H1 (cell line): ENCODE measurements around the gene LTBP4. TPM values are rescaled to one million over a fixed set of nuclear protein-coding genes. Genes with fewer than 3 reads are reported as not detected.

Experiments
- CTCF ChIA-PET: fragments of 300-600 bp; sonication (Branson Sonifier 250); formaldehyde crosslinking; loops from one replicate; lab custom pipeline; 2021; ENCODE audit not compliant: partially characterized antibody; lab: Charles Lee
- POLR2A ChIA-PET: fragments of 300-600 bp; sonication (Branson Sonifier 250); formaldehyde crosslinking; loops from one replicate; lab custom pipeline; 2021; ENCODE audit warnings: inconsistent platforms; ENCODE audit not compliant: partially characterized antibody; lab: Charles Lee
- DNase-seq, 2 experiments: peaks; one replicate each; pipeline versions ENCODE4 v3.0.0 to v3.0.0-alpha.2; 2010 to 2022; ENCODE audit warnings: low spot score in 2 of 2, low read depth in 1 of 2, mixed read lengths in 1 of 2
- FAIRE-seq: peaks from 2 replicates; lab custom pipeline; 2011; peaks lifted over from hg19 to GRCh38; lab: Jason Lieb, UNC
- H2AFZ ChIP-seq: 2 replicates; pipeline ENCODE4 v1.8.1; 2012; ENCODE audit warnings: low read length, inconsistent platforms
- H2AK5ac ChIP-seq: 2 replicates; pipeline ENCODE4 v1.6.1; 2013; ENCODE audit warnings: low read depth, low read length
- H2BK120ac ChIP-seq: replicated peaks from 2 replicates; pipeline ENCODE3; 2013; ENCODE audit warnings: low read depth, low read length, inconsistent platforms
- H2BK12ac ChIP-seq: 2 replicates; pipeline ENCODE4 v1.6.1; 2013; ENCODE audit warnings: low read depth, low read length
- H2BK15ac ChIP-seq: 2 replicates; pipeline ENCODE4 v1.6.1; 2013; ENCODE audit warnings: low read length
- H2BK20ac ChIP-seq: 2 replicates; pipeline ENCODE4 v1.6.1; 2013; ENCODE audit warnings: low read length
- H2BK5ac ChIP-seq: 2 replicates; pipeline ENCODE4 v1.6.1; 2013; ENCODE audit warnings: low read depth, low read length
- H3K14ac ChIP-seq: 2 replicates; pipeline ENCODE4 v1.6.1; 2013; ENCODE audit warnings: inconsistent platforms; ENCODE audit not compliant: insufficient read length
- H3K18ac ChIP-seq: 2 replicates; pipeline ENCODE4 v1.6.1; 2013; ENCODE audit warnings: low read length; ENCODE audit errors: extremely low read depth
- H3K23ac ChIP-seq: 2 replicates; pipeline ENCODE4 v1.6.1; 2013; ENCODE audit warnings: inconsistent platforms; ENCODE audit not compliant: insufficient read length
- H3K23me2 ChIP-seq: 2 replicates; pipeline ENCODE4 v1.6.1; 2013; ENCODE audit warnings: low read depth, low read length
- H3K27ac ChIP-seq: 2 replicates; pipeline ENCODE4 v1.6.1; 2011; ENCODE audit warnings: low read depth, low read length, inconsistent platforms
- H3K27me3 ChIP-seq, 4 experiments: replicated peaks in 1 of 4; 1 replicate in 1 of 4; 2 replicates in 3 of 4; pipeline versions ENCODE4 v1.6.1 to v1.8.1; 2011 to 2013; ENCODE audit warnings: low read length in 3 of 4, mild to moderate bottlenecking in 3 of 4, inconsistent platforms in 2 of 4, mixed read lengths in 2 of 4, moderate library complexity in 1 of 4; ENCODE audit not compliant: control insufficient read depth in 3 of 4, insufficient read depth in 3 of 4; ENCODE audit errors: extremely low read depth in 1 of 4
- H3K36me3 ChIP-seq, 4 experiments: 2 replicates each; pipeline versions ENCODE4 v1.6.1 to v1.8.1; 2011 to 2013; ENCODE audit warnings: mild to moderate bottlenecking in 4 of 4, low read length in 3 of 4, moderate library complexity in 2 of 4, control low read depth in 1 of 4, inconsistent platforms in 1 of 4; ENCODE audit not compliant: insufficient read depth in 4 of 4, control insufficient read depth in 2 of 4
- H3K4ac ChIP-seq: replicated peaks from 2 replicates; pipeline ENCODE3; 2013; ENCODE audit warnings: low read length, low read depth, mixed read lengths, inconsistent platforms; ENCODE audit not compliant: insufficient read length
- H3K4me1 ChIP-seq, 4 experiments: replicated peaks in 1 of 4; 1 replicate in 1 of 4; 2 replicates in 3 of 4; pipeline versions ENCODE4 v1.6.1 to v1.8.1; 2011 to 2013; ENCODE audit warnings: low read length in 3 of 4, inconsistent platforms in 2 of 4, mixed read lengths in 1 of 4; ENCODE audit not compliant: insufficient read depth in 4 of 4, control insufficient read depth in 3 of 4
- H3K4me2 ChIP-seq, 2 experiments: 2 replicates each; pipeline versions ENCODE4 v1.6.1 to v1.8.1; 2011 to 2013; ENCODE audit warnings: low read depth in 2 of 2, low read length in 2 of 2, control low read depth in 1 of 2, inconsistent platforms in 1 of 2, mild to moderate bottlenecking in 1 of 2; ENCODE audit not compliant: insufficient read depth in 1 of 2
- H3K4me3 ChIP-seq, 4 experiments: fragments of 200-600, 300-600 bp in 1 of 4; sonication (generic), shearing (Covaris generic), sonication (Bioruptor Twin) in 1 of 4; 2 replicates each; pipeline versions ENCODE4 v1.5.1 to v1.8.1; 2011 to 2016; ENCODE audit warnings: low read length in 4 of 4, low read depth in 3 of 4, control low read depth in 2 of 4, inconsistent platforms in 2 of 4, mild to moderate bottlenecking in 2 of 4, mixed read lengths in 1 of 4, moderate library complexity in 1 of 4; ENCODE audit not compliant: insufficient read depth in 2 of 4; ENCODE audit errors: extremely low read depth in 1 of 4
- H3K56ac ChIP-seq: replicated peaks from 2 replicates; pipeline ENCODE3; 2013; ENCODE audit warnings: low read depth, mild to moderate bottlenecking, mixed read lengths, low read length, inconsistent platforms; ENCODE audit not compliant: insufficient read length
- H3K79me1 ChIP-seq: 2 replicates; pipeline ENCODE4 v1.6.1; 2013; ENCODE audit warnings: low read depth, low read length, control low read depth
- H3K79me2 ChIP-seq, 2 experiments: 2 replicates each; pipeline versions ENCODE4 v1.6.1 to v1.8.1; 2012 to 2013; ENCODE audit warnings: low read length in 2 of 2, mild to moderate bottlenecking in 2 of 2, inconsistent platforms in 1 of 2; ENCODE audit not compliant: insufficient read depth in 2 of 2, control insufficient read depth in 1 of 2
- H3K9ac ChIP-seq, 4 experiments: replicated peaks in 1 of 4; 1 replicate in 1 of 4; 2 replicates in 3 of 4; pipeline versions ENCODE4 v1.6.1 to v1.8.1; 2011 to 2013; ENCODE audit warnings: low read depth in 3 of 4, low read length in 3 of 4, control low read depth in 2 of 4, mild to moderate bottlenecking in 2 of 4, moderate library complexity in 2 of 4, inconsistent platforms in 1 of 4; ENCODE audit errors: extremely low read depth in 1 of 4
- H3K9me3 ChIP-seq, 2 experiments: 2 replicates each; pipeline versions ENCODE4 v1.6.1 to v1.8.1; 2012 to 2013; ENCODE audit warnings: mild to moderate bottlenecking in 2 of 2, moderate library complexity in 2 of 2, control low read depth in 1 of 2, inconsistent platforms in 1 of 2, low read depth in 1 of 2, low read length in 1 of 2, mixed read lengths in 1 of 2; ENCODE audit not compliant: insufficient read depth in 2 of 2
- H4K20me1 ChIP-seq, 2 experiments: replicated peaks in 1 of 2; 2 replicates each; pipeline versions ENCODE3 to v1.8.1; 2011 to 2013; ENCODE audit warnings: inconsistent platforms in 2 of 2, low read length in 2 of 2, mild to moderate bottlenecking in 1 of 2; ENCODE audit not compliant: insufficient read depth in 2 of 2, control insufficient read depth in 1 of 2
- H4K5ac ChIP-seq: 2 replicates; pipeline ENCODE4 v1.6.1; 2013; ENCODE audit warnings: low read length, low read depth, mixed read lengths, inconsistent platforms; ENCODE audit not compliant: insufficient read length
- H4K8ac ChIP-seq: 2 replicates; pipeline ENCODE4 v1.8.0; 2013; ENCODE audit warnings: mild to moderate bottlenecking, moderate library complexity, low read length, inconsistent platforms; ENCODE audit not compliant: insufficient read depth; ENCODE audit errors: extremely low read depth
- H4K91ac ChIP-seq: replicated peaks from 2 replicates; pipeline ENCODE3; 2013; ENCODE audit warnings: low read length, mixed read lengths, inconsistent platforms; ENCODE audit not compliant: insufficient read length
- BRCA1 ChIP-seq: IDR thresholded peaks from 2 replicates; pipeline ENCODE4 v1.6.1; 2012; ENCODE audit warnings: low read depth, low read length, improper control_type of control experiment
- GTF2F1 ChIP-seq: IDR thresholded peaks from 2 replicates; pipeline ENCODE4 v1.6.1; 2012; ENCODE audit warnings: low read depth, low read length, improper control_type of control experiment, borderline replicate concordance
- JUN ChIP-seq: IDR thresholded peaks from 2 replicates; pipeline ENCODE4 v1.6.1; 2011; ENCODE audit warnings: low read depth, mild to moderate bottlenecking, improper control_type of control experiment, low read length
- JUND ChIP-seq: IDR thresholded peaks from 2 replicates; pipeline ENCODE4 v1.6.1; 2011; ENCODE audit warnings: mild to moderate bottlenecking, improper control_type of control experiment, low read length
- KDM1A ChIP-seq: fragments of 200-600, 300-600 bp; sonication (generic); IDR thresholded peaks from 2 replicates; pipeline ENCODE4 v1.7.1; 2016; ENCODE audit warnings: mild to moderate bottlenecking, low read length, borderline replicate concordance
- KDM5A ChIP-seq: fragments of 200-600 bp; IDR thresholded peaks from 2 replicates; pipeline ENCODE4 v1.7.1; 2012; ENCODE audit warnings: mild to moderate bottlenecking, low read length, inconsistent platforms, mixed read lengths
- MAFK ChIP-seq: IDR thresholded peaks from 2 replicates; pipeline ENCODE4 v1.6.1; 2012; ENCODE audit warnings: low read depth, mild to moderate bottlenecking, improper control_type of control experiment, low read length
- MAX ChIP-seq: IDR thresholded peaks from 2 replicates; pipeline ENCODE4 v1.6.1; 2012; ENCODE audit warnings: inconsistent platforms
- NRF1 ChIP-seq: IDR thresholded peaks from 2 replicates; pipeline ENCODE4 v1.6.1; 2011; ENCODE audit warnings: mild to moderate bottlenecking, low read depth, low read length, improper control_type of control experiment
- RFX5 ChIP-seq: IDR thresholded peaks from 2 replicates; pipeline ENCODE4 v1.6.1; 2011; ENCODE audit warnings: low read depth, low read length, improper control_type of control experiment, borderline replicate concordance
- SAP30 ChIP-seq: fragments of 300-600 bp; sonication (generic); IDR thresholded peaks from 2 replicates; pipeline ENCODE4 v1.7.1; 2012; ENCODE audit warnings: low read length, moderate library complexity, mild to moderate bottlenecking, inconsistent platforms; ENCODE audit not compliant: insufficient read depth, insufficient replicate concordance
- SUZ12 ChIP-seq: fragments of 200-600 bp; sonication (generic); IDR thresholded peaks from 2 replicates; pipeline ENCODE4 v1.6.1; 2012; ENCODE audit warnings: mild to moderate bottlenecking, inconsistent platforms, low read length, moderate library complexity, mixed read lengths
- USF2 ChIP-seq: IDR thresholded peaks from 2 replicates; pipeline ENCODE4 v1.6.1; 2011; ENCODE audit warnings: low read length, improper control_type of control experiment
- WGBS, 2 experiments: shearing (Covaris generic) in 1 of 2; methylation state at CpG; one replicate each; pipeline versions ENCODE4 v1.1.6 to v1.1.7; 2013 to 2015; ENCODE audit warnings: low lambda C conversion rate in 2 of 2, mixed read lengths in 2 of 2, inconsistent platforms in 1 of 2, low coverage in 1 of 2, missing lambda C conversion rate in 1 of 2; ENCODE audit not compliant: insufficient replicate concordance in 2 of 2, insufficient coverage in 1 of 2, insufficient read length in 1 of 2; ENCODE audit errors: extremely low coverage in 1 of 2, missing lambda C conversion rate in 1 of 2; 5-methylcytosine and 5-hydroxymethylcytosine counted together
- polyA plus RNA-seq, 7 experiments: library from polyadenylated mRNA; depleted of rRNA in 3 of 7; stranded (reverse) in 5 of 7; unstranded in 2 of 7; fragments of >200 nt in 5 of 7; fragments of 200-250 nt in 2 of 7; gene quantifications; 1 replicate in 5 of 7; 2 replicates in 1 of 7; 4 replicates in 1 of 7; pipeline versions ENCODE4 v1.2.1 to v1.2.3, GENCODE V29; 2011 to 2013; ENCODE audit warnings: missing spikeins in 2 of 7, mixed read lengths in 2 of 7
- total RNA-seq: library from RNA; stranded (reverse); fragmentation: NEBNext Ultra II Directional; extraction: Animal tissue kit (Norgen Biotek cat#: 25700); gene quantifications from 2 replicates; pipeline ENCODE4 v1.2.1, GENCODE V29; 2021

The LTBP4 gene
- total and polyA plus RNA-seq, 2 of the 8 experiments (the other 6 are each of a cell fraction or from before 2014, with no cell fraction given): 54.5 to 77.1 TPM

DNA sequence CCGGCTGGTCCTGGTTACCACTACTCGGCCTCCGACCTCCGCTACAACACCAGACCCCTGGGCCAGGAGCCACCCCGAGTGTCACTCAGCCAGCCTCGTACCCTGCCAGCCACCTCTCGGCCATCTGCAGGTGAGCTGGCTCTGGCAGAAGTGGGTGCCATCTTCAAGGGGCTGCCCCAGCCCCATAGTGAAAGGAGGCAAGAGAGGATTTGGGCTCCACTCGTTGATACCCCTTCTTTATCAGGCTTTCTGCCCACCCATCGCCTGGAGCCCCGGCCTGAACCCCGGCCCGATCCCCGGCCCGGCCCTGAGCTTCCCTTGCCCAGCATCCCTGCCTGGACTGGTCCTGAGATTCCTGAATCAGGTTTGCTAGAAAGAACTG is 7.1 kb downstream of the LTBP4 start:
- H3K23me2 ChIP-seq: peaks cover 30% of the 10 kb centered on the region; the same call in 1 of the 2 replicates
- no peak overlapping the region for H2BK5ac ChIP-seq
- no peak overlapping the region for H3K56ac ChIP-seq
- FAIRE-seq: no peak
- no peak overlapping the region for H3K27ac ChIP-seq
- DNase-seq: no peak
- H3K9ac ChIP-seq: no peak overlapping the region
- no peak overlapping the region for H3K18ac ChIP-seq
- H3K27me3 ChIP-seq: peaks cover 2 to 62% (median 57%) of the 10 kb centered on the region in 4 experiments
- H3K4me2 ChIP-seq: no peak overlapping the region
- H2AFZ ChIP-seq: no peak overlapping the region
- H4K20me1 ChIP-seq: peaks cover 5 to 9% of the 10 kb centered on the region in 2 experiments
- no peak overlapping the region; the same call in 1 of the 2 replicates for H4K8ac ChIP-seq
- no peak overlapping the region for H2BK15ac ChIP-seq
- ChIA-PET POLR2A (interaction anchor here (0.6 to 1.7 kb wide), 5 partner anchors 8 to 191 kb away, joined by 3 to 4 read pairs (median 3); partner anchors contain the start of gene EGLN2), CTCF (interaction anchor here (1.6 to 11.3 kb wide), 2 partner anchors 26 to 59 kb away, joined by 3 to 100 read pairs; no protein-coding TSS in a partner anchor)
- H3K79me2 ChIP-seq: no peaks in the 10 kb centered on the region
- 85% methylated on average over 14 of the region's 14 CpGs; no CpG with 5 or more reads in 1 of the 2 experiments for WGBS, 2 experiments
- no peak overlapping the region for H3K23ac ChIP-seq
- no peaks in the 10 kb centered on the region for H3K9me3 ChIP-seq
- no peak overlapping the region for H4K5ac ChIP-seq
- H2BK12ac ChIP-seq: no peak overlapping the region
- H3K4me1 ChIP-seq: peaks cover 4 to 27% (median 18%) of the 10 kb centered on the region in 4 experiments
- H3K4ac ChIP-seq: no peak overlapping the region
- H3K36me3 ChIP-seq: no peaks in the 10 kb centered on the region; a peak in 1 of 8 replicates
- 0 out of 2 replicates have a peak, but pooled peaks cover 2% of the 10 kb centered on the region for H3K79me1 ChIP-seq
- H3K4me3 ChIP-seq: no peak overlapping the region
- no peak overlapping the region for H2AK5ac ChIP-seq
- H2BK120ac ChIP-seq: no peak overlapping the region
- no peak overlapping the region for H4K91ac ChIP-seq
- H2BK20ac ChIP-seq: no peak overlapping the region
- no peak overlapping the region for H3K14ac ChIP-seq
- TF ChIP-seq MAFK: no peak
- no peak for TF ChIP-seq KDM5A
- TF ChIP-seq KDM1A: no peak
- TF ChIP-seq SAP30: no peak
- no peak for TF ChIP-seq JUND
- no peak for TF ChIP-seq BRCA1
- no peak for TF ChIP-seq USF2
- TF ChIP-seq MAX: no peak
- TF ChIP-seq RFX5: no peak
- no peak for TF ChIP-seq JUN
- no peak for TF ChIP-seq NRF1
- no peak for TF ChIP-seq GTF2F1
- no peak for TF ChIP-seq SUZ12
